ENCODE data around the gene RNASEH2C. TPM values are rescaled to one million over a fixed set of nuclear protein-coding genes. Genes with fewer than 3 reads are reported as not detected.

RNASEH2C gene
- total and polyA plus RNA-seq, 2 of the 4 experiments (the other 2 are of a cell fraction), result 34.8 to 40.0 TPM

DNA sequence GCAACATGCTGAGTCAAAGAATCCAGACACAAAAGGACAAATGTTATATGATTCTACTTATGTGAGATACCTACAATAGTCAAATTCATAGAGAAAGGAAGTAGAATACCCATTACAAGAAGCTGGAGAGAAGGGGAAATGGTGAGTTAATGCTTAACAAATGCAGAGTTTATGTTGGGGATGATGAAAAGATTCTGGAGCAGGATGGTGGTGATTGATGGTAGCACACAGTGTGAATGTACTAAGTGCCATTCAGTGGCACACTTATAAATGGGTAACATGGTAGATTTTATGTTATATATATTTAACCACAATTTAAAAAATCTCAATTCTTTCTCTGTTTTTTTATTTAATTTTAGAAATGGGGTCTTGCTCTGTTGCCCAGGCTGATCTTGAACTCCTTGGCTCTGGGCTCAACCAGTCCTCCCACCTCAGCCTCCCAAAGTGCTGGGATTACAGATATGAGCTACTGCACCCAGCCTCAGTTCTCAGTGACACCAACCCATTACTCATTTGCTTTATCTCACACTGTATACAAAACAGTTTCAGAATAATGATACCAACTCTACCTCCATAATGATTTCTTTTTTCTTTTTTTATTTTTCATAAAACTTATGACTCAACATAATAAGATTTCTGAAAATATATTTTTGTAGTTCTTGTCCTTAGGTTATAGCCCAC is 48.3 kb downstream of the RNASEH2C start:
- ATAC-seq (ENCODE audit: low read depth) (no peak), DNase-seq (no peak)
- H3K27me3 ChIP-seq (ENCODE audit: control insufficient read depth, insufficient read depth, low read length), result no peaks in the 10 kb centered on the region
- H3K79me1 ChIP-seq (ENCODE audit: low read depth in 1 of 2, low read length in 2 of 2), result no peaks in the 10 kb centered on the region
- intact Hi-C loops (cut with micrococcal nuclease) (no loop called here), dilution Hi-C loops (cut with HindIII; ENCODE audit: low sequenced_read_pairs, unreplicated experiment) (no loop called here), in situ Hi-C loops (cut with MboI; ENCODE audit: low sequenced_read_pairs) (no loop called here)
- no peak overlapping the region for H4K91ac ChIP-seq (ENCODE audit: insufficient read depth, low read depth, low read length)
- H3K9me3 ChIP-seq (ENCODE audit: control insufficient read depth, insufficient read depth, low read length), result no peaks in the 10 kb centered on the region
- no peak overlapping the region for H3K4ac ChIP-seq (ENCODE audit: low read depth, low read length)
- no peaks in the 10 kb centered on the region for H4K20me1 ChIP-seq (ENCODE audit: insufficient read depth, low read length)
- H2AK9ac ChIP-seq (replicated peaks; ENCODE audit: low read depth, low read length, poor library complexity), result no peak overlapping the region
- H3K14ac ChIP-seq (replicated peaks; ENCODE audit: low read depth, low read length), result no peak overlapping the region
- no peak overlapping the region for H4K8ac ChIP-seq (ENCODE audit: low read depth in 2 of 2, low read length in 2 of 2)
- H3K27ac ChIP-seq (ENCODE audit: insufficient read depth, low read length), result no peak overlapping the region
- no peak overlapping the region for H3K56ac ChIP-seq (ENCODE audit: extremely low read depth, insufficient read depth, low read length)
- H2BK15ac ChIP-seq (ENCODE audit: low read depth, low read length), result no peak overlapping the region
- no peaks in the 10 kb centered on the region for H3K36me3 ChIP-seq (ENCODE audit: control insufficient read depth, insufficient read depth, low read length)
- TF ChIP-seq POLR2A (IDR thresholded peaks at IDR 0.05; ENCODE audit: low read depth, low read length) (no peak), RCOR1 (IDR thresholded peaks at IDR 0.05; ENCODE audit: insufficient replicate concordance, low read length) (no peak), RAD21 (IDR thresholded peaks at IDR 0.05; ENCODE audit: low read length) (no peak), SMC3 (IDR thresholded peaks at IDR 0.05; ENCODE audit: low read depth, low read length) (no peak)
- CTCF ChIA-PET, result no interaction called here
- H3K4me2 ChIP-seq (ENCODE audit: low read depth, low read length), result no peak overlapping the region
- no peak overlapping the region for H2AK5ac ChIP-seq (ENCODE audit: low read depth, low read length)
- no peak overlapping the region for H3K4me3 ChIP-seq (ENCODE audit: insufficient read depth, low read depth, low read length)
- no peak overlapping the region for H2AFZ ChIP-seq (replicated peaks; ENCODE audit: low read length, poor library complexity)
- H3K18ac ChIP-seq (ENCODE audit: low read depth, low read length), result no peak overlapping the region
- no peak overlapping the region for H2BK120ac ChIP-seq (ENCODE audit: low read depth, low read length)
- POLR2A ChIA-PET (ENCODE audit: unreplicated experiment), result no interaction called here
- no peak overlapping the region for H3K23ac ChIP-seq (ENCODE audit: low read depth, low read length)
- H4K5ac ChIP-seq (ENCODE audit: low read depth, low read length), result no peak overlapping the region
- no peaks in the 10 kb centered on the region for H3K4me1 ChIP-seq (ENCODE audit: control insufficient read depth, insufficient read depth, low read length)
- H2BK5ac ChIP-seq (ENCODE audit: low read depth, low read length, poor library complexity, severe bottlenecking), result no peak overlapping the region
- H3K9ac ChIP-seq (ENCODE audit: low read depth, low read length), result no peak overlapping the region
- H2BK20ac ChIP-seq (ENCODE audit: low read depth, low read length), result no peak overlapping the region
- BruUV-seq (replicated peaks), result no TSS peak
- no peaks in the 10 kb centered on the region for H3K9me1 ChIP-seq (ENCODE audit: insufficient read depth, low read length)

Small RNA genes within 50 kb of the gene (microRNA-seq; reads per million reads assigned to microRNA genes)
- not detected for gene RN7SL309P (ENCODE audit: insufficient read depth, insufficient read length)

Small RNA genes within 50 kb of the gene (small RNA-seq; reads per million reads assigned to genes)
- 0 reads per million in 5 experiments for gene RN7SL309P

Other genes starting within 250 kb of the RNASEH2C start
- 3,569 and 5,244 TPM in 2 replicates for gene MALAT1, start 221.8 kb downstream of the RNASEH2C start, total RNA-seq (2012; rRNA removed)
- 430 and 636 TPM in 2 replicates for gene MALAT1, start 221.8 kb downstream of the RNASEH2C start, polyA plus RNA-seq (2012; rRNA removed)
- gene SCYL1, start 195.7 kb downstream of the RNASEH2C start, total RNA-seq (2012; rRNA removed), result 95.8 and 96.4 TPM in 2 replicates
- 150 and 172 TPM in 2 replicates for gene SCYL1, start 195.7 kb downstream of the RNASEH2C start, polyA plus RNA-seq (2012; rRNA removed)
- gene LTBP3, start 162.4 kb downstream of the RNASEH2C start, total RNA-seq (2012; rRNA removed), result 6.6 and 8.3 TPM in 2 replicates
- gene LTBP3, start 162.4 kb downstream of the RNASEH2C start, polyA plus RNA-seq (2012; rRNA removed), result 145 and 216 TPM in 2 replicates
- gene ZNRD2, start 150.3 kb downstream of the RNASEH2C start, total RNA-seq (2012; rRNA removed), result 69.7 and 75.6 TPM in 2 replicates
- gene ZNRD2, start 150.3 kb downstream of the RNASEH2C start, polyA plus RNA-seq (2012; rRNA removed), result 90.3 and 113 TPM in 2 replicates
- 12.0 and 14.2 TPM in 2 replicates for gene FAM89B, start 148.3 kb downstream of the RNASEH2C start, total RNA-seq (2012; rRNA removed)
- gene FAM89B, start 148.3 kb downstream of the RNASEH2C start, polyA plus RNA-seq (2012; rRNA removed), result 65.5 and 86.6 TPM in 2 replicates
- 10.0 and 13.3 TPM in 2 replicates for gene EHBP1L1, start 144.7 kb downstream of the RNASEH2C start, total RNA-seq (2012; rRNA removed)
- gene EHBP1L1, start 144.7 kb downstream of the RNASEH2C start, polyA plus RNA-seq (2012; rRNA removed), result 27.4 and 29.0 TPM in 2 replicates
- gene KCNK7, start 125.0 kb downstream of the RNASEH2C start, total RNA-seq (2012; rRNA removed), result not detected in 2 replicates
- gene KCNK7, start 125.0 kb downstream of the RNASEH2C start, polyA plus RNA-seq (2012; rRNA removed), result 0.09 and 0.34 TPM in 2 replicates
- 16.7 and 17.7 TPM in 2 replicates for gene MAP3K11, start 106.6 kb downstream of the RNASEH2C start, total RNA-seq (2012; rRNA removed)
- 37.5 and 52.0 TPM in 2 replicates for gene MAP3K11, start 106.6 kb downstream of the RNASEH2C start, polyA plus RNA-seq (2012; rRNA removed)
- gene PCNX3, start 105.0 kb downstream of the RNASEH2C start, total RNA-seq (2012; rRNA removed), result 5.6 and 5.8 TPM in 2 replicates
- gene PCNX3, start 105.0 kb downstream of the RNASEH2C start, polyA plus RNA-seq (2012; rRNA removed), result 33.2 and 40.4 TPM in 2 replicates
- gene SIPA1, start 82.7 kb downstream of the RNASEH2C start, total RNA-seq (2012; rRNA removed), result 10.6 and 11.4 TPM in 2 replicates
- 39.7 and 44.3 TPM in 2 replicates for gene SIPA1, start 82.7 kb downstream of the RNASEH2C start, polyA plus RNA-seq (2012; rRNA removed)
- 8.6 and 8.9 TPM in 2 replicates for gene RELA, start 57.9 kb downstream of the RNASEH2C start, total RNA-seq (2012; rRNA removed)
- gene RELA, start 57.9 kb downstream of the RNASEH2C start, polyA plus RNA-seq (2012; rRNA removed), result 51.0 and 53.0 TPM in 2 replicates
- 28.6 and 33.3 TPM in 2 replicates for gene KAT5, start 8.5 kb downstream of the RNASEH2C start, total RNA-seq (2012; rRNA removed)
- 34.2 and 41.1 TPM in 2 replicates for gene KAT5, start 8.5 kb downstream of the RNASEH2C start, polyA plus RNA-seq (2012; rRNA removed)
- gene AP5B1, start 60.2 kb upstream of the RNASEH2C start, total RNA-seq (2012; rRNA removed), result 2.2 and 2.5 TPM in 2 replicates
- 5.0 and 6.0 TPM in 2 replicates for gene AP5B1, start 60.2 kb upstream of the RNASEH2C start, polyA plus RNA-seq (2012; rRNA removed)
- not detected in 2 replicates for gene OVOL1, start 66.3 kb upstream of the RNASEH2C start, total RNA-seq (2012; rRNA removed)
- gene OVOL1, start 66.3 kb upstream of the RNASEH2C start, polyA plus RNA-seq (2012; rRNA removed), result not detected in 2 replicates
- gene SNX32, start 113.2 kb upstream of the RNASEH2C start, total RNA-seq (2012; rRNA removed), result 0.36 TPM in 1 of 2 replicates, not detected in the other
- 0.69 and 0.79 TPM in 2 replicates for gene SNX32, start 113.2 kb upstream of the RNASEH2C start, polyA plus RNA-seq (2012; rRNA removed)
- gene CFL1, start 137.4 kb upstream of the RNASEH2C start, total RNA-seq (2012; rRNA removed), result 919 and 960 TPM in 2 replicates
- gene CFL1, start 137.4 kb upstream of the RNASEH2C start, polyA plus RNA-seq (2012; rRNA removed), result 2,231 and 2,466 TPM in 2 replicates
- 22.5 and 23.7 TPM in 2 replicates for gene MUS81, start 139.6 kb upstream of the RNASEH2C start, total RNA-seq (2012; rRNA removed)
- gene MUS81, start 139.6 kb upstream of the RNASEH2C start, polyA plus RNA-seq (2012; rRNA removed), result 47.9 and 57.0 TPM in 2 replicates
- gene EFEMP2, start 152.0 kb upstream of the RNASEH2C start, total RNA-seq (2012; rRNA removed), result 62.7 and 69.2 TPM in 2 replicates
- gene EFEMP2, start 152.0 kb upstream of the RNASEH2C start, polyA plus RNA-seq (2012; rRNA removed), result 431 and 601 TPM in 2 replicates
- gene CTSW, start 159.0 kb upstream of the RNASEH2C start, total RNA-seq (2012; rRNA removed), result 0.18 TPM in 1 of 2 replicates, not detected in the other
- 0.07 and 0.23 TPM in 2 replicates for gene CTSW, start 159.0 kb upstream of the RNASEH2C start, polyA plus RNA-seq (2012; rRNA removed)
- gene FIBP, start 167.7 kb upstream of the RNASEH2C start, total RNA-seq (2012; rRNA removed), result 119 and 182 TPM in 2 replicates
- gene FIBP, start 167.7 kb upstream of the RNASEH2C start, polyA plus RNA-seq (2012; rRNA removed), result 141 and 163 TPM in 2 replicates
- 17.6 and 21.9 TPM in 2 replicates for gene CCDC85B, start 169.9 kb upstream of the RNASEH2C start, total RNA-seq (2012; rRNA removed)
- 35.4 and 62.1 TPM in 2 replicates for gene CCDC85B, start 169.9 kb upstream of the RNASEH2C start, polyA plus RNA-seq (2012; rRNA removed)
- 17.2 and 26.1 TPM in 2 replicates for gene FOSL1, start 179.6 kb upstream of the RNASEH2C start, total RNA-seq (2012; rRNA removed)
- 97.4 and 107 TPM in 2 replicates for gene FOSL1, start 179.6 kb upstream of the RNASEH2C start, polyA plus RNA-seq (2012; rRNA removed)
- 19.4 and 20.3 TPM in 2 replicates for gene C11orf68, start 198.3 kb upstream of the RNASEH2C start, total RNA-seq (2012; rRNA removed)
- gene C11orf68, start 198.3 kb upstream of the RNASEH2C start, polyA plus RNA-seq (2012; rRNA removed), result 96.1 and 104 TPM in 2 replicates
- gene DRAP1, start 198.6 kb upstream of the RNASEH2C start, total RNA-seq (2012; rRNA removed), result 237 and 339 TPM in 2 replicates
- 344 and 428 TPM in 2 replicates for gene DRAP1, start 198.6 kb upstream of the RNASEH2C start, polyA plus RNA-seq (2012; rRNA removed)
- under 0.01 TPM in 1 of 2 replicates, not detected in the other for gene TSGA10IP, start 224.7 kb upstream of the RNASEH2C start, total RNA-seq (2012; rRNA removed)
- 0.19 and 0.21 TPM in 2 replicates for gene TSGA10IP, start 224.7 kb upstream of the RNASEH2C start, polyA plus RNA-seq (2012; rRNA removed)
- 25.5 and 32.5 TPM in 2 replicates for gene SART1, start 240.9 kb upstream of the RNASEH2C start, total RNA-seq (2012; rRNA removed)
- gene SART1, start 240.9 kb upstream of the RNASEH2C start, polyA plus RNA-seq (2012; rRNA removed), result 42.2 and 43.5 TPM in 2 replicates

Measured in IMR-90 (cell line).